CD4-positive, alpha-beta T cell treated with Interleukin-6 at 100 ng/mL for 8 hours (primary cell): ENCODE measurements around the gene SLX4.
A peak's percentile ranks its signal among the peaks of the same experiment; 100 is the strongest.
"Not testable (repeated sequence)": the region's sequence is repeated elsewhere in the genome, so short reads cannot be mapped to it uniquely, and the experiment has no call there.

Source experiments
- DNase-seq: peaks from one replicate; pipeline ENCODE4 v3.0.0-alpha.2; 2020; ENCODE audit warnings: mixed read lengths, low spot score

The SLX4 gene

GRCh38 chr16:3640632-3641501 lies 29.5 kb upstream of the SLX4 start:
- DNase-seq: no peak

GRCh38 chr16:3640207-3640606 lies 28.8 kb upstream of the SLX4 start:
- no peak for DNase-seq

DNA sequence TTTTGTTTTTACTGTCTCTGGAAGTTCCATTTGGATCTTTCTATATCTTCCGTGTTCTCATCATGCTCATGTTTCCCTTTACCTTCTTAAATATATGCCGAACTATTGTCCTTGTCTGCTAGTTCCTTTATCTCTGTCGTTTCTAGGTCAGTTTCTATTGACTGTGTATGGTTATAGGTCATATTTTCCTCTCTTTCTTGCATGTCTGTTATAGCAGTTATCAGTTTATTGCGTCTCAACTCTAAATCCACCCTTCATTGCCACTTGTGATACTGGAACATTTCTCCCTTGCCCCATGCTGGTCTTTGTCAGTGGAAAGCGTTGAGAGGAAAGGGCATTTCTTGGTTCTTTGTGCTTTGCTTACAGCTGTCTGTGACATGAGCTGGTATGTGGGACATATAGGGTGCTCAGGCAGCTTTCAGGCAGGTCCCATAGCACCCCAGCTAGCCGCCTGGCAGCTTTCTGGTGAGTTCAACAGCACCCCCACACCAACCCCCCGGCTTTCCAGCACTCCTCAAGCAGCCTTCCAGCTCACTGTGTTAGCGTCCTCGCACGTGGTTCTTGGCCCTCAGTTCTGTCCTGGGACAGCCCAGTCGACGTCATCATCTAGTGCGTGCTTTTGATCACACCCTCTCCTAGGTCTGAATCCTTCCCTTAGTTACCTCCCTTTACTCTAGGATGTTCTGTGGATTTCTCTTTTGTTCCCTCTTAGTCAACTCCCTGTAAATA lies 27.7 kb upstream of the SLX4 start:
- no peak for DNase-seq

GRCh38 chr16:3637371-3637923 lies 26.0 kb upstream of the SLX4 start:
- DNase-seq: peak; percentile 24

- peak; percentile 21 for DNase-seq
Observed at GRCh38 chr16:3625911-3626732, 14.7 kb upstream of the SLX4 start.

- no peak for DNase-seq
Observed at GRCh38 chr16:3625331-3625730, 13.9 kb upstream of the SLX4 start.

DNA sequence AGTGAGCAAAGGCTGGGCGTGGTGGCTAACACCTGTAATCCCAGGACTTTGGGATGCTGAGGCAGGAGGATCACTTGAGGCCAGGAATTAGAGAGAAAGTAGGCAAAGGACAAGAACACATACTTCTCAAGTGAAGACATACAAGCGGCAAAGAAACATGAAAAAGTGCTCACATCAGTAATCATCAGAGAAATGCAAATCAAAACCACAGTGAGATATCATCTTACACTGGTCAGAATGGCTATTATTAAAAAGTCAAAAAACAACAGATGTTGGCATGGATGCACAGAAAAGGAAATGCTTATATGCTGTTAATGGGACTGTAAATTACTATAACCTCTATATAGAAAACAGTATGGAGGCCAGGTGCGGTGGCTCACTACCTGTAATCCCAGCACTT lies 12.2 kb upstream of the SLX4 start:
- no peak for DNase-seq

- no peak for DNase-seq
Observed at GRCh38 chr16:3618769-3619141, 7.3 kb upstream of the SLX4 start.

DNA sequence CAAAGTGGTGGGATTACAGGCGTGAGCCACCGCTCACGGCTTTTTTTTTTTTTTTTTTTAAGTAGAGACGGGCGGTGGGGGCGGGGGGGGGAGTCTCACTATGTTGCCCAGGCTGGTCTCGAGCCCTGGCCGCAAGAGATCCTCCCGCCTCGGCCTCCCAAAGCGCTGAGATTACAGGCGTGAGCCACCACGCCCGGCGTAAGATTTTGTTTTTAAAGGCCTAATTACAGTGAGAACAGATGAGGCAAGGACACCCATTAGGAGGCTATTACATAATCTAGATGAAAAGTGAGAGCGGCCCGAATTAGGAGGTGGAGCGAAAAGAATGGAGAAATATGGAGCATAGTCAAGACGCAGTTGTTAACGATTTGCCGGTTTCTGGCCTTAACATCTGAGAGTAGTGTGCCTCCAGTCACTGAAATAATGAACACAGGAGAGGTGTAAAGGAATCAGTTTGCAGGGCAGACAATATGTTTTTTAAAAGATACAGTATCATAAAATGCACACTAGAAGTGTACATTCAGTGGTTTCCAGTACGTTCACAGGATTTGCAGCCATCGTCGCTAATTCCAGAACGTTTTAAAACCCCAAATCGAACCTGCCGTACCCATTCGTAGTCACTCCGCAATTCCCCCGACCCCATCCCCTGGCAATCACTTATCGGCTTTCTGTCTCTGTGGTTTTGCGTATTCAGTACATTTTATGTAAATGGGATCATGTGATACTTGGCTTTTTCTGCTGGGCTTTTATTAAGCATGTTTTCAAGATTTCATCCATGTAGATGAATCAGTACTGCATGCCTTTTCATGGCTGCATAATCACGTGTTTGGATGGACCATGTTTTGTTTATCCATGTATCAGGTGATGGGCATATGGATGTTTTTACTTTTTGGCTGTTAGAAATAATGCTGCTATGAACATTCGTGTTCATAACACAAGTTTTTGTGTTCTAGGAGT lies 1.4 kb upstream of the SLX4 start:
- no peak for DNase-seq

GRCh38 chr16:3610698-3611145 lies 684 bp downstream of the SLX4 start:
- no peak for DNase-seq

GRCh38 chr16:3609895-3610697 lies 1.3 kb downstream of the SLX4 start:
- DNase-seq: no peak

- DNase-seq: not testable (repeated sequence)
Observed at GRCh38 chr16:3608976-3609375, 2.4 kb downstream of the SLX4 start.

- no peak for DNase-seq
Observed at GRCh38 chr16:3608069-3608468, 3.3 kb downstream of the SLX4 start.

- DNase-seq: no peak
Observed at GRCh38 chr16:3607634-3608033, 3.8 kb downstream of the SLX4 start.

- no peak for DNase-seq
Observed at GRCh38 chr16:3607161-3607560, 4.2 kb downstream of the SLX4 start.

DNA sequence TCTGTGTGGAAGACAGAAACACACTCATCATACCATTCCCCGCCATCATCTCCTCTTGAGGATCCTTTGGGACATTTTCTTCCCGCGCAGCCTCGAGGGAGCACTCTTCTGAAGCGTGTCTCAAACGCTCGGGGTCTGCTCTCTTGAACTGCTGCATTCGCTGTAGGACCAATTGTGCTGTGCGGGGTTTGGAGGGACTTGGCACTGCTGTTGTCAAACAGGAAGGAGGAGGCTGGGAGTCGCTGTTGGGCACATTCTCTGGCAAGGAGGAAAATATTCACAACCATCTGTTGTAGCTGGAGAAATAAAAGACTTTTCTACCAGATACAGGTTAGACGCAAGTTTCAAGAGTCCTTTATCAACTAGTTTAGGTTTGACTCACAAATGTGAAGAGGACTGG lies 5.0 kb downstream of the SLX4 start:
- no peak for DNase-seq

DNA sequence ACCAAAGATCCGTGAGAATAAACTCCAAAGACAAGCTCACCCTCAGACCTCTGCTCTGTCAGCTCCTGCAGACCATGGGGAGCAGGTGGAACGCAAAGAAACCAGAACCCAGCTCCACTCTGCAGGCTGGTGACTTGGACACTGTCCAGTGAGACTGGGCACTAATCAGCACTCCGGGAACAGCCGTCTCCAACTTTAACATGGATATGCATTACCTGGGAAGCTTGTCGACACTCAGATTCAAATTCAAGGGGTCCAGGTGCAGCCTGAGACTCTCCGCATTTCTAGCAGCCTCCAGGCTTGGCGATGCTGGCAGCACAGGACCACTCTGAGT lies 9.1 kb downstream of the SLX4 start:
- DNase-seq: no peak

- DNase-seq: no peak
Observed at GRCh38 chr16:3601614-3602319, 9.6 kb downstream of the SLX4 start.

- no peak for DNase-seq
Observed at GRCh38 chr16:3599922-3600321, 11.5 kb downstream of the SLX4 start.

- no peak for DNase-seq
Observed at GRCh38 chr16:3599121-3599520, 12.3 kb downstream of the SLX4 start.
